ENCODE measurements around the gene CCND1. TPM values are rescaled to one million over a fixed set of nuclear protein-coding genes. Genes with fewer than 3 reads are reported as not detected.

Gene CCND1
- total and polyA plus RNA-seq, 3 donors from 2014 or later = 8.8 to 16.4 (median 13.7) TPM

- H3K4me1 ChIP-seq = no peaks in the 10 kb centered on the region
- DNase-seq = no peak
- H3K4me3 ChIP-seq = no peak overlapping the region
- 89 to 92% methylated on average over 14 of the region's 14 CpGs for WGBS, 2 donors
- no peak overlapping the region for H3K27ac ChIP-seq
- TF ChIP-seq, protein P1, sequence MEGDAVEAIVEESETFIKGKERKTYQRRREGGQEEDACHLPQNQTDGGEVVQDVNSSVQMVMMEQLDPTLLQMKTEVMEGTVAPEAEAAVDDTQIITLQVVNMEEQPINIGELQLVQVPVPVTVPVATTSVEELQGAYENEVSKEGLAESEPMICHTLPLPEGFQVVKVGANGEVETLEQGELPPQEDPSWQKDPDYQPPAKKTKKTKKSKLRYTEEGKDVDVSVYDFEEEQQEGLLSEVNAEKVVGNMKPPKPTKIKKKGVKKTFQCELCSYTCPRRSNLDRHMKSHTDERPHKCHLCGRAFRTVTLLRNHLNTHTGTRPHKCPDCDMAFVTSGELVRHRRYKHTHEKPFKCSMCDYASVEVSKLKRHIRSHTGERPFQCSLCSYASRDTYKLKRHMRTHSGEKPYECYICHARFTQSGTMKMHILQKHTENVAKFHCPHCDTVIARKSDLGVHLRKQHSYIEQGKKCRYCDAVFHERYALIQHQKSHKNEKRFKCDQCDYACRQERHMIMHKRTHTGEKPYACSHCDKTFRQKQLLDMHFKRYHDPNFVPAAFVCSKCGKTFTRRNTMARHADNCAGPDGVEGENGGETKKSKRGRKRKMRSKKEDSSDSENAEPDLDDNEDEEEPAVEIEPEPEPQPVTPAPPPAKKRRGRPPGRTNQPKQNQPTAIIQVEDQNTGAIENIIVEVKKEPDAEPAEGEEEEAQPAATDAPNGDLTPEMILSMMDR (IDR thresholded peaks at IDR 0.05) = no peak
- no peak for TF ChIP-seq POLR2A (IDR thresholded peaks at IDR 0.05)
- no peaks in the 10 kb centered on the region for H3K36me3 ChIP-seq (ENCODE audit: low read depth, missing control alignments)
- H3K9me3 ChIP-seq = no peaks in the 10 kb centered on the region
- no peaks in the 10 kb centered on the region for H3K27me3 ChIP-seq
- intact Hi-C loops (cut with DNase I; ENCODE audit: low total_unique reads) = no loop called here
Measured at GRCh38 chr11:69657456-69657910, 16.5 kb downstream of the CCND1 start.

DNA sequence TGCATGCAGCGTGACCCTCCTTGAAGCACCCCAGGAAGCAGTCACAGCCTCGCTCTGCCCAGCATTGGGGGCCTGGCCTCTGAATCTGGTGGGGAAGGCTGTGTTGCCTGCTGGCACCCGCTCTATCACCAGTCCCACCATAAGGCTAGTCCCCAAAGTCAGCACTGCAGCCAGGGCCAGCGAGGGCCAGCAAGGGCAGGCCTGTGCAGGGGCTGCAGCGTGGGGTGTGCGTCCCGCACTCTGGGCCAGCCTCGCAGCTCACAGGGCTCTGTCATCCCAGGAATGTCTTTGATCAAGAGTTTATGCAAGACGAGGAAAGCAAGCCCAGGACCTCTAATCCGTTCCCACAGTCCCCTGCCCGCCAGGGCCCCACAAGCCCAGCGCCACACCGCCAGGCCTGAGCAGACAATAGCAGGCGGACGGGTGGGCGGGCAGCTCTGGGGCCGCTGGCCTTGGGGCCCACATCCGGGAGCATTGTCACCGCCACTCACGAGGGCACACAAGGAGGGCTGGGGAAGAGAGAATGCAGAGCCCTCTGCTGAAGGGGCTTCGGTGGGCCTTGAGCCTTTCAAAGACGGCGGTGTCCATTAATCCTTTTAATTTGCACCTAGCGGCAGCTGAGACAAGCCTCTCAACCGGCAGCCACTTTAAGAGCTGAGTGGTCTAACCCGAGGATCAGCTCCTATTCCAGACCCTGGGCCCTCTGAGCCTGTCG is 17.1 kb downstream of the CCND1 start:
- no peak for DNase-seq
- intact Hi-C loops (cut with DNase I; ENCODE audit: low total_unique reads) = no loop called here
- no peak for TF ChIP-seq POLR2A (IDR thresholded peaks at IDR 0.05)
- TF ChIP-seq, protein P1 (IDR thresholded peaks at IDR 0.05) = no peak
- H3K36me3 ChIP-seq (ENCODE audit: low read depth, missing control alignments) = no peaks in the 10 kb centered on the region
- H3K9me3 ChIP-seq = no peaks in the 10 kb centered on the region
- H3K27ac ChIP-seq = no peak overlapping the region
- 67 to 70% methylated on average over 19 to 27 of the region's 27 CpGs for WGBS, 2 donors
- no peaks in the 10 kb centered on the region for H3K27me3 ChIP-seq
- H3K4me1 ChIP-seq = no peaks in the 10 kb centered on the region
- no peak overlapping the region for H3K4me3 ChIP-seq

- no peaks in the 10 kb centered on the region for H3K27me3 ChIP-seq
- H3K27ac ChIP-seq = no peak overlapping the region
- no peak for TF ChIP-seq POLR2A (IDR thresholded peaks at IDR 0.05)
- TF ChIP-seq, protein P1 (IDR thresholded peaks at IDR 0.05) = no peak
- no peaks in the 10 kb centered on the region for H3K4me1 ChIP-seq
- no peak overlapping the region for H3K4me3 ChIP-seq
- no peak for DNase-seq
- H3K9me3 ChIP-seq = no peaks in the 10 kb centered on the region
- H3K36me3 ChIP-seq (ENCODE audit: low read depth, missing control alignments) = no peaks in the 10 kb centered on the region
- intact Hi-C loops (cut with DNase I; ENCODE audit: low total_unique reads) = no loop called here
- 82 to 87% methylated on average over 18 of the region's 18 CpGs for WGBS, 2 donors
Measured at GRCh38 chr11:69658626-69659450, 17.9 kb downstream of the CCND1 start.

DNA sequence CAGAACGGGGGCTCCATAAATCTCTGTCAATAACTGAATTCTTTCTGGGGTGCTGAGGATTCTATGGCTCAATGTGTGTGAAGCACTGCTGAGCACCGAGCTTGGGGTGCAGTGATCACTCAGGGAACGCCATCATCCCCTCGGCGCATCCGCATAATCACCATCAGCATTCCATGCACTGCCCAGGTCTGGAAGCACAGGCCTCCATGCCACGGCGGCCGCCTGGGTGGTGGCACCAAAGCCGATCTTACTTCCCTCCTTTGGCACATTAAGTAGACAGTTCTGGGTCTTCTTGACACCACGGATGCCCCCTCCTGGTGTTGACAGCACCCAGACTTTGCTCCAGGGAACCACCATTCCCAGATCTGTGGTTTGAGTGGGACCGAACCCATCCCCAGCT is 18.6 kb downstream of the CCND1 start:
- TF ChIP-seq POLR2A (IDR thresholded peaks at IDR 0.05) = no peak
- TF ChIP-seq, protein P1 (IDR thresholded peaks at IDR 0.05) = no peak
- WGBS, 2 donors = 93% methylated on average over 12 of the region's 12 CpGs
- Histone ChIP-seq H3K27ac (no peak overlapping the region), H3K4me3 (no peak overlapping the region), H3K36me3 (ENCODE audit: low read depth, missing control alignments) (no peaks in the 10 kb centered on the region), H3K4me1 (no peaks in the 10 kb centered on the region), H3K27me3 (no peaks in the 10 kb centered on the region), H3K9me3 (no peaks in the 10 kb centered on the region)
- DNase-seq = no peak
- intact Hi-C loops (cut with DNase I; ENCODE audit: low total_unique reads) = no loop called here
